ENCODE measurements around the gene DPP6.

DPP6 gene

GRCh38 chr7:154578336-154578735, 526.1 kb downstream of the DPP6 start:
- Histone ChIP-seq H3K9ac (ENCODE audit: low read depth, low read length) (no peak overlapping the region), H3K4me1 (ENCODE audit: control insufficient read depth, insufficient read depth, low read length) (no peaks in the 10 kb centered on the region), H3K9me3 (ENCODE audit: control insufficient read depth, insufficient read depth, low read length) (no peaks in the 10 kb centered on the region), H3K27me3 (ENCODE audit: control insufficient read depth, insufficient read depth, low read length) (no peaks in the 10 kb centered on the region), H3K36me3 (ENCODE audit: control insufficient read depth, insufficient read depth, low read length) (no peaks in the 10 kb centered on the region), H3K4me3 (ENCODE audit: low read depth, low read length) (no peak overlapping the region)

GRCh38 chr7:154579711-154580110, 527.5 kb downstream of the DPP6 start:
- Histone ChIP-seq H3K27me3 (ENCODE audit: control insufficient read depth, insufficient read depth, low read length) (no peaks in the 10 kb centered on the region), H3K9ac (ENCODE audit: low read depth, low read length) (no peak overlapping the region), H3K4me3 (ENCODE audit: low read depth, low read length) (no peak overlapping the region), H3K9me3 (ENCODE audit: control insufficient read depth, insufficient read depth, low read length) (no peaks in the 10 kb centered on the region), H3K4me1 (ENCODE audit: control insufficient read depth, insufficient read depth, low read length) (no peaks in the 10 kb centered on the region), H3K36me3 (ENCODE audit: control insufficient read depth, insufficient read depth, low read length) (no peaks in the 10 kb centered on the region)

GRCh38 chr7:154581251-154581890, 529.2 kb downstream of the DPP6 start:
- H3K36me3 ChIP-seq (ENCODE audit: control insufficient read depth, insufficient read depth, low read length), result no peaks in the 10 kb centered on the region
- no peak overlapping the region for H3K4me3 ChIP-seq (ENCODE audit: low read depth, low read length)
- H3K9ac ChIP-seq (ENCODE audit: low read depth, low read length), result no peak overlapping the region
- no peaks in the 10 kb centered on the region for H3K4me1 ChIP-seq (ENCODE audit: control insufficient read depth, insufficient read depth, low read length)
- H3K27me3 ChIP-seq (ENCODE audit: control insufficient read depth, insufficient read depth, low read length), result no peaks in the 10 kb centered on the region
- no peaks in the 10 kb centered on the region for H3K9me3 ChIP-seq (ENCODE audit: control insufficient read depth, insufficient read depth, low read length)

GRCh38 chr7:154583454-154583853, 531.3 kb downstream of the DPP6 start:
- no peaks in the 10 kb centered on the region for H3K27me3 ChIP-seq (ENCODE audit: control insufficient read depth, insufficient read depth, low read length)
- no peaks in the 10 kb centered on the region for H3K36me3 ChIP-seq (ENCODE audit: control insufficient read depth, insufficient read depth, low read length)
- H3K4me1 ChIP-seq (ENCODE audit: control insufficient read depth, insufficient read depth, low read length), result no peaks in the 10 kb centered on the region
- no peak overlapping the region for H3K9ac ChIP-seq (ENCODE audit: low read depth, low read length)
- no peaks in the 10 kb centered on the region for H3K9me3 ChIP-seq (ENCODE audit: control insufficient read depth, insufficient read depth, low read length)
- H3K4me3 ChIP-seq (ENCODE audit: low read depth, low read length), result no peak overlapping the region

- Histone ChIP-seq H3K27me3 (ENCODE audit: control insufficient read depth, insufficient read depth, low read length) (no peaks in the 10 kb centered on the region), H3K4me1 (ENCODE audit: control insufficient read depth, insufficient read depth, low read length) (no peaks in the 10 kb centered on the region), H3K36me3 (ENCODE audit: control insufficient read depth, insufficient read depth, low read length) (no peaks in the 10 kb centered on the region), H3K9me3 (ENCODE audit: control insufficient read depth, insufficient read depth, low read length) (no peaks in the 10 kb centered on the region), H3K9ac (ENCODE audit: low read depth, low read length) (no peak overlapping the region), H3K4me3 (ENCODE audit: low read depth, low read length) (no peak overlapping the region)
Observed at GRCh38 chr7:154584352-154585252, 532.4 kb downstream of the DPP6 start.

GRCh38 chr7:154587792-154588191, 535.6 kb downstream of the DPP6 start:
- Histone ChIP-seq H3K4me1 (ENCODE audit: control insufficient read depth, insufficient read depth, low read length) (no peaks in the 10 kb centered on the region), H3K36me3 (ENCODE audit: control insufficient read depth, insufficient read depth, low read length) (no peaks in the 10 kb centered on the region), H3K9me3 (ENCODE audit: control insufficient read depth, insufficient read depth, low read length) (no peaks in the 10 kb centered on the region), H3K4me3 (ENCODE audit: low read depth, low read length) (no peak overlapping the region), H3K9ac (ENCODE audit: low read depth, low read length) (no peak overlapping the region), H3K27me3 (ENCODE audit: control insufficient read depth, insufficient read depth, low read length) (no peaks in the 10 kb centered on the region)

GRCh38 chr7:154591544-154591943, 539.3 kb downstream of the DPP6 start:
- H3K27me3 ChIP-seq (ENCODE audit: control insufficient read depth, insufficient read depth, low read length), result no peaks in the 10 kb centered on the region
- no peaks in the 10 kb centered on the region for H3K4me1 ChIP-seq (ENCODE audit: control insufficient read depth, insufficient read depth, low read length)
- H3K9ac ChIP-seq (ENCODE audit: low read depth, low read length), result no peak overlapping the region
- H3K9me3 ChIP-seq (ENCODE audit: control insufficient read depth, insufficient read depth, low read length), result no peaks in the 10 kb centered on the region
- H3K36me3 ChIP-seq (ENCODE audit: control insufficient read depth, insufficient read depth, low read length), result no peaks in the 10 kb centered on the region
- H3K4me3 ChIP-seq (ENCODE audit: low read depth, low read length), result no peak overlapping the region

- no peaks in the 10 kb centered on the region for H3K4me1 ChIP-seq (ENCODE audit: control insufficient read depth, insufficient read depth, low read length)
- H3K36me3 ChIP-seq (ENCODE audit: control insufficient read depth, insufficient read depth, low read length), result no peaks in the 10 kb centered on the region
- no peak overlapping the region for H3K4me3 ChIP-seq (ENCODE audit: low read depth, low read length)
- H3K9me3 ChIP-seq (ENCODE audit: control insufficient read depth, insufficient read depth, low read length), result no peaks in the 10 kb centered on the region
- no peaks in the 10 kb centered on the region for H3K27me3 ChIP-seq (ENCODE audit: control insufficient read depth, insufficient read depth, low read length)
- no peak overlapping the region for H3K9ac ChIP-seq (ENCODE audit: low read depth, low read length)
Observed at GRCh38 chr7:154592388-154592787, 540.2 kb downstream of the DPP6 start.

GRCh38 chr7:154598396-154598795, 546.2 kb downstream of the DPP6 start:
- no peaks in the 10 kb centered on the region for H3K9me3 ChIP-seq (ENCODE audit: control insufficient read depth, insufficient read depth, low read length)

GRCh38 chr7:154598864-154599263, 546.7 kb downstream of the DPP6 start:
- no peaks in the 10 kb centered on the region for H3K9me3 ChIP-seq (ENCODE audit: control insufficient read depth, insufficient read depth, low read length)
- H3K9ac ChIP-seq (ENCODE audit: low read depth, low read length), result no peak overlapping the region
- H3K4me1 ChIP-seq (ENCODE audit: control insufficient read depth, insufficient read depth, low read length), result no peaks in the 10 kb centered on the region
- H3K36me3 ChIP-seq (ENCODE audit: control insufficient read depth, insufficient read depth, low read length), result no peaks in the 10 kb centered on the region
- no peaks in the 10 kb centered on the region for H3K27me3 ChIP-seq (ENCODE audit: control insufficient read depth, insufficient read depth, low read length)
- H3K4me3 ChIP-seq (ENCODE audit: low read depth, low read length), result no peak overlapping the region

More at GRCh38 chr7:154598396-154598795, 546.2 kb downstream of the DPP6 start:
- Histone ChIP-seq H3K4me1 (ENCODE audit: control insufficient read depth, insufficient read depth, low read length) (no peaks in the 10 kb centered on the region), H3K27me3 (ENCODE audit: control insufficient read depth, insufficient read depth, low read length) (no peaks in the 10 kb centered on the region), H3K9ac (ENCODE audit: low read depth, low read length) (no peak overlapping the region), H3K36me3 (ENCODE audit: control insufficient read depth, insufficient read depth, low read length) (no peaks in the 10 kb centered on the region), H3K4me3 (ENCODE audit: low read depth, low read length) (no peak overlapping the region)

GRCh38 chr7:154610903-154611302, 558.7 kb downstream of the DPP6 start:
- Histone ChIP-seq H3K9ac (ENCODE audit: low read depth, low read length) (no peak overlapping the region), H3K36me3 (ENCODE audit: control insufficient read depth, insufficient read depth, low read length) (no peaks in the 10 kb centered on the region), H3K4me1 (ENCODE audit: control insufficient read depth, insufficient read depth, low read length) (no peaks in the 10 kb centered on the region), H3K27me3 (ENCODE audit: control insufficient read depth, insufficient read depth, low read length) (no peaks in the 10 kb centered on the region), H3K4me3 (ENCODE audit: low read depth, low read length) (no peak overlapping the region), H3K9me3 (ENCODE audit: control insufficient read depth, insufficient read depth, low read length) (no peaks in the 10 kb centered on the region)

GRCh38 chr7:154613811-154614210, 561.6 kb downstream of the DPP6 start:
- Histone ChIP-seq H3K9me3 (ENCODE audit: control insufficient read depth, insufficient read depth, low read length) (no peaks in the 10 kb centered on the region), H3K36me3 (ENCODE audit: control insufficient read depth, insufficient read depth, low read length) (no peaks in the 10 kb centered on the region), H3K4me1 (ENCODE audit: control insufficient read depth, insufficient read depth, low read length) (no peaks in the 10 kb centered on the region)

More at GRCh38 chr7:154613811-154614210, 561.6 kb downstream of the DPP6 start:
- Histone ChIP-seq H3K9ac (ENCODE audit: low read depth, low read length) (no peak overlapping the region), H3K4me3 (ENCODE audit: low read depth, low read length) (no peak overlapping the region), H3K27me3 (ENCODE audit: control insufficient read depth, insufficient read depth, low read length) (no peaks in the 10 kb centered on the region)
